Keratinocyte (primary cell): Measurements from ENCODE around the gene G3BP1.

Experiments used
- CTCF ChIP-seq, 3 experiments: IDR thresholded peaks in 1 of 3; conservative IDR thresholded peaks in 1 of 3; optimal IDR thresholded peaks in 1 of 3; 2 replicates in 2 of 3; 3 replicates in 1 of 3; pipeline versions ENCODE3 to v1.5.1; 2011; ENCODE audit warnings: low read length in 3 of 3, mild to moderate bottlenecking in 3 of 3, moderate library complexity in 2 of 3, control low read depth in 1 of 3, inconsistent platforms in 1 of 3; ENCODE audit not compliant: insufficient read depth in 2 of 3; ENCODE audit errors: extremely low read depth in 1 of 3
- EZH2 ChIP-seq: IDR thresholded peaks from one replicate; pipeline ENCODE4 v1.6.1; 2012; ENCODE audit warnings: inconsistent platforms, mild to moderate bottlenecking, low read length, moderate library complexity

GRCh38 chr5:151805414-151806223 lies 33.9 kb downstream of the G3BP1 start:
- no peak for TF ChIP-seq CTCF (optimal IDR thresholded peaks at IDR 0.05 in 1 of 3, IDR thresholded peaks at IDR 0.05 in 1 of 3, conservative IDR thresholded peaks at IDR 0.05 in 1 of 3; ENCODE audit: extremely low read depth in 1 of 3, insufficient read depth in 2 of 3, low read length in 3 of 3)
- no peak for TF ChIP-seq EZH2
